ENCODE measurements around the gene ASPM. TPM values are rescaled to one million over a fixed set of nuclear protein-coding genes. Genes with fewer than 3 reads are reported as not detected.
A peak's percentile ranks its signal among the peaks of the same experiment; 100 is the strongest.

Gene ASPM
- total and polyA plus RNA-seq, 9 of the 15 experiments (the other 6 are each of a cell fraction or from before 2014, with no cell fraction given) = 22.7 to 84.4 (median 46.4) TPM

DNA sequence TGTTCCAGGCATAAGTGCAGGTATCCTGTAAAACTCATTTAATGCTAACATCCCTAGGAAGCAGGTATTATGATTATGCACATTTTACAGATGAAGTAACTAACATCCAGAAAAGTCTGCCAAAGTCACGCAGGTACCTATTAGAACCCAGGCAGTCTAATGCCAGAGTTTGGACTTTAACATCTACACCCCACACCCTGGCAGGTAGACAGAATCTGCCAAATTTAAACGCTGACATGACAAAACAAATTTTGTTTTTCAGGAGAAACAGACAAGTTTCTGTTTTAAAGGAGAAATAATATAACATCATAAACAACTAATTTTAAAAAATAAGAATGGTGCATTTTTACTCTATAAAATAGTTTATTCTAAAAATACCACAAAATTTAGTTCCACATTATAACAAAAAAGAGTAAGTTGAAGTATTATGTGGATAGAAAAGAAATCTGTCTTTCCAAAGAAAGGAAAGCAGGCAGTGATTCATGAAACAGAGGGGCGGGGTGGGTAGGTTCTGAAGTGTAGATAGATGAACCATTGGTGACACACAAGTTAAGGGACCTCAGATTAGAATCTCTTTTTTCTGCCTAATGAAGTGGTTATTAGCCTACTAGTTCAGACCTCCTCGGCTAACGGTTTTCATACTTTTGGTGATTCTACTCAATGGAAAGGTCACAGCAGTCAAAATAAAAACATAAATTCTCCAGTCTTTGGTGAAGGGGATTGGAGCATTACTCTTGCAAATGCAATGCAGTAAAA lies 1.7 kb downstream of the ASPM start (continued):
- TF ChIP-seq ERF (CRISPR knock-in tag; IDR thresholded peaks at IDR 0.05) (no peak), SAFB2 (IDR thresholded peaks at IDR 0.05; ENCODE audit: borderline replicate concordance, low read depth, low read length, severe bottlenecking) (no peak), ZNF133 (CRISPR knock-in tag; IDR thresholded peaks at IDR 0.05) (no peak), KLF1 (tag; IDR thresholded peaks at IDR 0.05) (no peak), IFI16 (CRISPR knock-in tag; IDR thresholded peaks at IDR 0.05) (no peak), ESRRB (CRISPR knock-in tag; IDR thresholded peaks at IDR 0.05; ENCODE audit: borderline replicate concordance) (no peak), NR4A1 (CRISPR knock-in tag; IDR thresholded peaks at IDR 0.05) (no peak), NR4A1 (tag; IDR thresholded peaks at IDR 0.05) (no peak), U2AF1 (optimal IDR thresholded peaks at IDR 0.05; ENCODE audit: low read depth, low read length) (no peak), FOSL1 (tag; conservative IDR thresholded peaks at IDR 0.05) (peak; percentile 46; the same call in 1 of the 2 replicates), LCOR (CRISPR knock-in tag; IDR thresholded peaks at IDR 0.05) (no peak), MCM3 (IDR thresholded peaks at IDR 0.05) (no peak), SP2 (IDR thresholded peaks at IDR 0.05; ENCODE audit: extremely low read depth, low read depth, low read length, poor library complexity, severe bottlenecking) (no peak), ZNF316 (IDR thresholded peaks at IDR 0.05) (peak; percentile 96), ZNF282 (CRISPR knock-in tag; IDR thresholded peaks at IDR 0.05) (no peak), ASH1L (IDR thresholded peaks at IDR 0.05; ENCODE audit: borderline replicate concordance, low read depth, partially characterized antibody) (no peak), RCOR1 (IDR thresholded peaks at IDR 0.05; ENCODE audit: borderline replicate concordance in 1 of 2, low read depth in 2 of 2, low read length in 2 of 2) (peak in 1 of 2 experiments; percentile 61; a peak in 2 of 4 replicates), ARID3A (IDR thresholded peaks at IDR 0.05; ENCODE audit: borderline replicate concordance, low read depth, low read length) (no peak), MAFF (IDR thresholded peaks at IDR 0.05; ENCODE audit: low read length) (peak; percentile 91), C11orf30 (IDR thresholded peaks at IDR 0.05; ENCODE audit: low read depth) (peak; percentile 90), CCAR2 (IDR thresholded peaks at IDR 0.05; ENCODE audit: low read depth, low read length) (no peak)
- TF ChIP-seq, protein P1, sequence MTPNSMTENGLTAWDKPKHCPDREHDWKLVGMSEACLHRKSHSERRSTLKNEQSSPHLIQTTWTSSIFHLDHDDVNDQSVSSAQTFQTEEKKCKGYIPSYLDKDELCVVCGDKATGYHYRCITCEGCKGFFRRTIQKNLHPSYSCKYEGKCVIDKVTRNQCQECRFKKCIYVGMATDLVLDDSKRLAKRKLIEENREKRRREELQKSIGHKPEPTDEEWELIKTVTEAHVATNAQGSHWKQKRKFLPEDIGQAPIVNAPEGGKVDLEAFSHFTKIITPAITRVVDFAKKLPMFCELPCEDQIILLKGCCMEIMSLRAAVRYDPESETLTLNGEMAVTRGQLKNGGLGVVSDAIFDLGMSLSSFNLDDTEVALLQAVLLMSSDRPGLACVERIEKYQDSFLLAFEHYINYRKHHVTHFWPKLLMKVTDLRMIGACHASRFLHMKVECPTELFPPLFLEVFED (CRISPR knock-in tag; conservative IDR thresholded peaks at IDR 0.05) = no peak
- TF ChIP-seq, protein P2, sequence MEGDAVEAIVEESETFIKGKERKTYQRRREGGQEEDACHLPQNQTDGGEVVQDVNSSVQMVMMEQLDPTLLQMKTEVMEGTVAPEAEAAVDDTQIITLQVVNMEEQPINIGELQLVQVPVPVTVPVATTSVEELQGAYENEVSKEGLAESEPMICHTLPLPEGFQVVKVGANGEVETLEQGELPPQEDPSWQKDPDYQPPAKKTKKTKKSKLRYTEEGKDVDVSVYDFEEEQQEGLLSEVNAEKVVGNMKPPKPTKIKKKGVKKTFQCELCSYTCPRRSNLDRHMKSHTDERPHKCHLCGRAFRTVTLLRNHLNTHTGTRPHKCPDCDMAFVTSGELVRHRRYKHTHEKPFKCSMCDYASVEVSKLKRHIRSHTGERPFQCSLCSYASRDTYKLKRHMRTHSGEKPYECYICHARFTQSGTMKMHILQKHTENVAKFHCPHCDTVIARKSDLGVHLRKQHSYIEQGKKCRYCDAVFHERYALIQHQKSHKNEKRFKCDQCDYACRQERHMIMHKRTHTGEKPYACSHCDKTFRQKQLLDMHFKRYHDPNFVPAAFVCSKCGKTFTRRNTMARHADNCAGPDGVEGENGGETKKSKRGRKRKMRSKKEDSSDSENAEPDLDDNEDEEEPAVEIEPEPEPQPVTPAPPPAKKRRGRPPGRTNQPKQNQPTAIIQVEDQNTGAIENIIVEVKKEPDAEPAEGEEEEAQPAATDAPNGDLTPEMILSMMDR (IDR thresholded peaks at IDR 0.05 in 2 of 3, conservative IDR thresholded peaks at IDR 0.05 in 1 of 3; ENCODE audit: insufficient read depth in 2 of 3, low read depth in 1 of 3, low read length in 3 of 3) = no peak
- TF ChIP-seq, protein P3, sequence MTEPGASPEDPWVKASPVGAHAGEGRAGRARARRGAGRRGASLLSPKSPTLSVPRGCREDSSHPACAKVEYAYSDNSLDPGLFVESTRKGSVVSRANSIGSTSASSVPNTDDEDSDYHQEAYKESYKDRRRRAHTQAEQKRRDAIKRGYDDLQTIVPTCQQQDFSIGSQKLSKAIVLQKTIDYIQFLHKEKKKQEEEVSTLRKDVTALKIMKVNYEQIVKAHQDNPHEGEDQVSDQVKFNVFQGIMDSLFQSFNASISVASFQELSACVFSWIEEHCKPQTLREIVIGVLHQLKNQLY (CRISPR knock-in tag; conservative IDR thresholded peaks at IDR 0.05) = no peak
